ENCODE measurements around the gene EYA2. TPM values are rescaled to one million over a fixed set of nuclear protein-coding genes. Genes with fewer than 3 reads are reported as not detected.

EYA2 gene
- total RNA-seq, 1 donor from 2014 or later, result 15.4 TPM

GRCh38 chr20:46974669-46975434 lies 80.2 kb downstream of the EYA2 start:
- H3K4me3 ChIP-seq, result no peak overlapping the region
- no peak for DNase-seq (ENCODE audit: low spot score in 2 of 2)
- intact Hi-C loops (cut with DNase I), result no loop called here
- H3K36me3 ChIP-seq, result no peaks in the 10 kb centered on the region
- H3K4me1 ChIP-seq, result no peaks in the 10 kb centered on the region
- no peak overlapping the region for H3K27ac ChIP-seq
- no peaks in the 10 kb centered on the region for H3K27me3 ChIP-seq
- H3K9me3 ChIP-seq, result no peaks in the 10 kb centered on the region
- no peak for TF ChIP-seq CTCF (IDR thresholded peaks at IDR 0.05)

GRCh38 chr20:46975976-46976375 lies 81.3 kb downstream of the EYA2 start:
- Histone ChIP-seq H3K27me3 (no peaks in the 10 kb centered on the region), H3K9me3 (no peaks in the 10 kb centered on the region), H3K4me1 (no peaks in the 10 kb centered on the region), H3K4me3 (no peak overlapping the region), H3K36me3 (no peaks in the 10 kb centered on the region), H3K27ac (no peak overlapping the region)
- no peak for DNase-seq (ENCODE audit: low spot score in 2 of 2)
- intact Hi-C loops (cut with DNase I), result no loop called here
- TF ChIP-seq CTCF (IDR thresholded peaks at IDR 0.05), result no peak

GRCh38 chr20:46977204-46977603 lies 82.6 kb downstream of the EYA2 start:
- intact Hi-C loops (cut with DNase I), result no loop called here
- Histone ChIP-seq H3K36me3 (no peaks in the 10 kb centered on the region), H3K4me3 (no peak overlapping the region), H3K4me1 (no peaks in the 10 kb centered on the region), H3K27ac (no peak overlapping the region), H3K9me3 (no peaks in the 10 kb centered on the region), H3K27me3 (no peaks in the 10 kb centered on the region)
- no peak for TF ChIP-seq CTCF (IDR thresholded peaks at IDR 0.05)
- no peak for DNase-seq (ENCODE audit: low spot score in 2 of 2)

- H3K9me3 ChIP-seq, result peaks cover 0 to 7% of the 10 kb centered on the region in 2 donors
- H3K4me3 ChIP-seq, result no peak overlapping the region
- DNase-seq (ENCODE audit: low spot score in 2 of 2), result no peak
- no peaks in the 10 kb centered on the region for H3K4me1 ChIP-seq
- H3K27me3 ChIP-seq, result no peaks in the 10 kb centered on the region
- H3K27ac ChIP-seq, result no peak overlapping the region
- no peaks in the 10 kb centered on the region for H3K36me3 ChIP-seq
- intact Hi-C loops (cut with DNase I), result no loop called here
- TF ChIP-seq CTCF (IDR thresholded peaks at IDR 0.05), result no peak
Observed at GRCh38 chr20:46977909-46978588, 83.4 kb downstream of the EYA2 start.

GRCh38 chr20:46978951-46979491 lies 84.4 kb downstream of the EYA2 start:
- Histone ChIP-seq H3K4me3 (no peak overlapping the region), H3K9me3 (peaks cover 0 to 7% of the 10 kb centered on the region in 2 donors), H3K27ac (no peak overlapping the region), H3K27me3 (no peaks in the 10 kb centered on the region), H3K36me3 (no peaks in the 10 kb centered on the region), H3K4me1 (no peaks in the 10 kb centered on the region)
- DNase-seq (ENCODE audit: low spot score in 2 of 2), result no peak
- no peak for TF ChIP-seq CTCF (IDR thresholded peaks at IDR 0.05)
- intact Hi-C loops (cut with DNase I), result no loop called here
